ENCODE data around the gene LST1.

The LST1 gene

GRCh38 chr6:31578184-31579118, 7.6 kb upstream of the LST1 start:
- H3K4me3 ChIP-seq (ENCODE audit: low read depth, low read length) = no peak overlapping the region
- no peak for TF ChIP-seq CTCF (IDR thresholded peaks at IDR 0.05; ENCODE audit: low read depth, low read length)

- TF ChIP-seq CTCF (IDR thresholded peaks at IDR 0.05; ENCODE audit: low read depth, low read length) = no peak
- no peak overlapping the region for H3K4me3 ChIP-seq (ENCODE audit: low read depth, low read length)
Measured at GRCh38 chr6:31579119-31579505, 7.0 kb upstream of the LST1 start.

- no peak for TF ChIP-seq CTCF (IDR thresholded peaks at IDR 0.05; ENCODE audit: low read depth, low read length)
- no peak overlapping the region for H3K4me3 ChIP-seq (ENCODE audit: low read depth, low read length)
Measured at GRCh38 chr6:31579546-31580437, 6.3 kb upstream of the LST1 start.

GRCh38 chr6:31580438-31580740, 5.7 kb upstream of the LST1 start:
- peak overlapping the region; percentile 79 for H3K4me3 ChIP-seq (ENCODE audit: low read depth, low read length)
- TF ChIP-seq CTCF (IDR thresholded peaks at IDR 0.05; ENCODE audit: low read depth, low read length) = no peak

- TF ChIP-seq CTCF (IDR thresholded peaks at IDR 0.05; ENCODE audit: low read depth, low read length) = peak; percentile 94
- peak overlapping the region; percentile 79 for H3K4me3 ChIP-seq (ENCODE audit: low read depth, low read length)
Measured at GRCh38 chr6:31580807-31581433, 5.2 kb upstream of the LST1 start.

GRCh38 chr6:31581434-31582229, 4.4 kb upstream of the LST1 start:
- H3K4me3 ChIP-seq (ENCODE audit: low read depth, low read length) = peak overlapping the region; percentile 79
- TF ChIP-seq CTCF (IDR thresholded peaks at IDR 0.05; ENCODE audit: low read depth, low read length) = no peak
